Parathyroid adenoma (tissue), 2 donors: Measurements from ENCODE around the gene CHST15.

Experiments used
- H2AFZ ChIP-seq: fragments of 300-600 bp; sonication (generic); one replicate; pipeline ENCODE4 v1.7.0; 2017; ENCODE audit warnings: antibody characterized with exemption, mild to moderate bottlenecking
- H3K27ac ChIP-seq: fragments of 300-600 bp; sonication (generic); one replicate; pipeline ENCODE4 v1.7.0; 2017
- H3K27me3 ChIP-seq: fragments of 300-600 bp; sonication (generic); one replicate; pipeline ENCODE4 v1.7.0; 2017; ENCODE audit warnings: low read length; ENCODE audit not compliant: control insufficient read depth, insufficient read depth
- H3K36me3 ChIP-seq: fragments of 300-600 bp; sonication (generic); one replicate; pipeline ENCODE4 v1.7.0; 2017; ENCODE audit warnings: low read length; ENCODE audit not compliant: control insufficient read depth, insufficient read depth
- H3K4me1 ChIP-seq: fragments of 300-600 bp; sonication (generic); one replicate; pipeline ENCODE4 v1.7.0; 2017; ENCODE audit warnings: control low read depth
- H3K4me2 ChIP-seq: fragments of 300-600 bp; sonication (generic); one replicate; pipeline ENCODE4 v1.7.0; 2017; ENCODE audit warnings: low read length
- H3K4me3 ChIP-seq: fragments of 300-600 bp; sonication (generic); one replicate; pipeline ENCODE4 v1.7.0; 2017; ENCODE audit warnings: low read depth, low read length
- H3K79me2 ChIP-seq: fragments of 300-600 bp; sonication (generic); one replicate; pipeline ENCODE4 v1.7.0; 2017; ENCODE audit warnings: control low read depth
- H3K9ac ChIP-seq: fragments of 300-600 bp; sonication (generic); one replicate; pipeline ENCODE4 v1.7.0; 2017; ENCODE audit warnings: mild to moderate bottlenecking
- H3K9me3 ChIP-seq: fragments of 300-600 bp; sonication (generic); one replicate; pipeline ENCODE4 v1.7.0; 2017; ENCODE audit warnings: low read length; ENCODE audit not compliant: control insufficient read depth
- CTCF ChIP-seq: fragments of 300-600 bp; sonication (generic); IDR thresholded peaks from one replicate; pipeline ENCODE4 v1.7.0; 2017; ENCODE audit warnings: antibody characterized with exemption, mild to moderate bottlenecking
- donor health status: primary hyperparathyroidism.

The CHST15 gene

GRCh38 chr10:124030061-124030460 is 63.3 kb downstream of the CHST15 start:
- H3K4me1 ChIP-seq: no peaks in the 10 kb centered on the region
- no peak for TF ChIP-seq CTCF
- H2AFZ ChIP-seq: no peak overlapping the region
- H3K27me3 ChIP-seq: no peaks in the 10 kb centered on the region
- H3K4me2 ChIP-seq: no peak overlapping the region
- no peak overlapping the region for H3K9ac ChIP-seq
- H3K4me3 ChIP-seq: no peak overlapping the region
- H3K27ac ChIP-seq: no peak overlapping the region
- H3K9me3 ChIP-seq: no peaks in the 10 kb centered on the region
- no peaks in the 10 kb centered on the region for H3K36me3 ChIP-seq
- no peaks in the 10 kb centered on the region for H3K79me2 ChIP-seq

- Histone ChIP-seq H3K36me3 (no peaks in the 10 kb centered on the region), H3K9me3 (no peaks in the 10 kb centered on the region), H3K4me2 (no peak overlapping the region), H2AFZ (no peak overlapping the region), H3K9ac (no peak overlapping the region), H3K27ac (no peak overlapping the region), H3K27me3 (no peaks in the 10 kb centered on the region), H3K4me3 (no peak overlapping the region), H3K79me2 (no peaks in the 10 kb centered on the region), H3K4me1 (no peaks in the 10 kb centered on the region)
- no peak for TF ChIP-seq CTCF
Observed at GRCh38 chr10:124029559-124029958, 63.8 kb downstream of the CHST15 start.

- no peak overlapping the region for H3K27ac ChIP-seq
- H3K4me2 ChIP-seq: no peak overlapping the region
- H2AFZ ChIP-seq: no peak overlapping the region
- no peak overlapping the region for H3K9ac ChIP-seq
- H3K27me3 ChIP-seq: no peaks in the 10 kb centered on the region
- H3K4me3 ChIP-seq: no peak overlapping the region
- TF ChIP-seq CTCF: no peak
- no peaks in the 10 kb centered on the region for H3K4me1 ChIP-seq
- no peaks in the 10 kb centered on the region for H3K9me3 ChIP-seq
- H3K36me3 ChIP-seq: no peaks in the 10 kb centered on the region
- no peaks in the 10 kb centered on the region for H3K79me2 ChIP-seq
Observed at GRCh38 chr10:124028700-124029480, 64.5 kb downstream of the CHST15 start.

GRCh38 chr10:124027651-124028050 is 65.7 kb downstream of the CHST15 start:
- no peaks in the 10 kb centered on the region for H3K9me3 ChIP-seq
- no peaks in the 10 kb centered on the region for H3K36me3 ChIP-seq
- no peaks in the 10 kb centered on the region for H3K79me2 ChIP-seq
- no peak overlapping the region for H3K4me2 ChIP-seq
- H3K27me3 ChIP-seq: no peaks in the 10 kb centered on the region
- H3K27ac ChIP-seq: no peak overlapping the region
- no peaks in the 10 kb centered on the region for H3K4me1 ChIP-seq
- no peak overlapping the region for H3K4me3 ChIP-seq
- H3K9ac ChIP-seq: no peak overlapping the region
- TF ChIP-seq CTCF: no peak
- H2AFZ ChIP-seq: no peak overlapping the region

- Histone ChIP-seq H2AFZ (no peak overlapping the region), H3K36me3 (no peaks in the 10 kb centered on the region), H3K9me3 (no peaks in the 10 kb centered on the region), H3K27ac (no peak overlapping the region), H3K27me3 (no peaks in the 10 kb centered on the region), H3K79me2 (no peaks in the 10 kb centered on the region), H3K4me2 (no peak overlapping the region), H3K9ac (no peak overlapping the region), H3K4me3 (no peak overlapping the region), H3K4me1 (no peaks in the 10 kb centered on the region)
- TF ChIP-seq CTCF: no peak
Observed at GRCh38 chr10:124027031-124027611, 66.3 kb downstream of the CHST15 start.
